PC-3 (cell line): Measurements from ENCODE around the gene TOB2.

Experiments
- CTCF ChIP-seq: fragments of 300-600 bp; sonication (generic); conservative IDR thresholded peaks from 2 replicates; pipeline ENCODE4 v1.5.1; 2017; ENCODE audit warnings: antibody characterized with exemption, low read depth, mild to moderate bottlenecking, low read length
- EZH2 ChIP-seq: fragments of 300-600 bp; sonication (generic); IDR thresholded peaks from one replicate; pipeline ENCODE4 v1.6.1; 2017; ENCODE audit warnings: antibody characterized with exemption, mild to moderate bottlenecking, low read length; ENCODE audit not compliant: unreplicated experiment
- EZH2phosphoT487 ChIP-seq: fragments of 300-600 bp; sonication (generic); IDR thresholded peaks from 2 replicates; pipeline ENCODE4 v1.6.1; 2018; ENCODE audit warnings: mild to moderate bottlenecking, antibody characterized with exemption, low read length, borderline replicate concordance

GRCh38 chr22:41387341-41387740, 59.3 kb downstream of the TOB2 start:
- TF ChIP-seq CTCF: no peak
- no peak for TF ChIP-seq EZH2
- no peak for TF ChIP-seq EZH2phosphoT487
